Suprapubic skin (tissue), 4 donors: ENCODE results near the gene CBY2. TPM values are rescaled to one million over a fixed set of nuclear protein-coding genes. Genes with fewer than 3 reads are reported as not detected.

ENCODE experiments used
- DNase-seq, 2 donors: peaks; one replicate each; pipeline ENCODE4 v3.0.0-alpha.2; 2019; ENCODE audit warnings: low spot score in 2 of 2
- H3K27ac ChIP-seq: fragments of 200-600 bp; sonication (generic); one replicate; pipeline ENCODE4 v1.5.1; 2019
- H3K27me3 ChIP-seq: fragments of 200-600 bp; sonication (generic); one replicate; pipeline ENCODE4 v1.5.1; 2019
- H3K36me3 ChIP-seq: fragments of 200-600 bp; sonication (generic); one replicate; pipeline ENCODE4 v1.5.1; 2019
- H3K4me1 ChIP-seq: fragments of 200-600 bp; sonication (generic); one replicate; pipeline ENCODE4 v1.5.1; 2019
- H3K4me3 ChIP-seq: fragments of 200-600 bp; sonication (generic); one replicate; pipeline ENCODE4 v1.5.1; 2019; ENCODE audit warnings: mild to moderate bottlenecking
- H3K9me3 ChIP-seq: fragments of 200-600 bp; sonication (generic); one replicate; pipeline ENCODE4 v1.5.1; 2019
- CTCF ChIP-seq, 2 donors: fragments of 200-600 bp in 1 of 2; fragments of 450-650 bp in 1 of 2; sonication (generic) in 1 of 2; IDR thresholded peaks; one replicate each; pipeline ENCODE4 v1.5.1; 2016 to 2019; ENCODE audit warnings: antibody characterized with exemption in 2 of 2, mild to moderate bottlenecking in 1 of 2, moderate library complexity in 1 of 2
- EP300 ChIP-seq: sonication (generic); formaldehyde crosslinking; IDR thresholded peaks from one replicate; pipeline ENCODE4 v1.6.1; 2017; ENCODE audit warnings: antibody characterized with exemption
- POLR2A ChIP-seq, 2 donors: fragments of 450-650 bp; IDR thresholded peaks; one replicate each; pipeline ENCODE4 v1.6.1; 2017; ENCODE audit warnings: antibody characterized with exemption in 2 of 2, mild to moderate bottlenecking in 2 of 2, moderate library complexity in 2 of 2
- POLR2AphosphoS5 ChIP-seq, 3 donors: sonication (generic); formaldehyde crosslinking; IDR thresholded peaks; one replicate each; pipeline ENCODE4 v1.6.1; 2017; ENCODE audit warnings: antibody characterized with exemption in 3 of 3
- WGBS: methylation state at CpG from one replicate; pipeline ENCODE4 v1.1.5; 2018; 5-methylcytosine and 5-hydroxymethylcytosine counted together
- total RNA-seq, 4 donors: library from RNA; depleted of rRNA; stranded (reverse); fragments of >200 nt; gene quantifications; one replicate each; pipeline ENCODE4 v1.1.0, GENCODE V29; 2016

Gene CBY2
- total RNA-seq, 4 donors from 2014 or later = 0.49 TPM; not detected in 3

- TF ChIP-seq POLR2A (IDR thresholded peaks at IDR 0.05) (no peak), EP300 (no peak), CTCF (IDR thresholded peaks at IDR 0.05) (no peak), POLR2AphosphoS5 (IDR thresholded peaks at IDR 0.05) (no peak)
- H3K9me3 ChIP-seq = no peaks in the 10 kb centered on the region
- no peak overlapping the region for H3K4me3 ChIP-seq
- 93% methylated on average over 33 of the region's 34 CpGs for WGBS
- no peaks in the 10 kb centered on the region for H3K36me3 ChIP-seq
- no peak for DNase-seq
- H3K27me3 ChIP-seq = no peaks in the 10 kb centered on the region
- no peaks in the 10 kb centered on the region for H3K4me1 ChIP-seq
- H3K27ac ChIP-seq = no peak overlapping the region
These were observed 11.1 kb downstream of the CBY2 start for GRCh38 chr13:45713106-45713690.

GRCh38 chr13:45713721-45714120 is 11.6 kb downstream of the CBY2 start:
- no peak for TF ChIP-seq POLR2AphosphoS5 (IDR thresholded peaks at IDR 0.05)
- no peak for TF ChIP-seq EP300
- TF ChIP-seq POLR2A (IDR thresholded peaks at IDR 0.05) = no peak
- no peak for TF ChIP-seq CTCF (IDR thresholded peaks at IDR 0.05)
- no peaks in the 10 kb centered on the region for H3K9me3 ChIP-seq
- no peak overlapping the region for H3K27ac ChIP-seq
- no peaks in the 10 kb centered on the region for H3K4me1 ChIP-seq
- H3K27me3 ChIP-seq = no peaks in the 10 kb centered on the region
- DNase-seq = no peak
- WGBS = 98% methylated on average over 9 of the region's 28 CpGs
- no peak overlapping the region for H3K4me3 ChIP-seq
- H3K36me3 ChIP-seq = no peaks in the 10 kb centered on the region

- DNase-seq = no peak
- WGBS = 91% methylated on average over 12 of the region's 18 CpGs
- no peak overlapping the region for H3K27ac ChIP-seq
- TF ChIP-seq POLR2AphosphoS5 (IDR thresholded peaks at IDR 0.05) (no peak), POLR2A (IDR thresholded peaks at IDR 0.05) (no peak), EP300 (no peak), CTCF (IDR thresholded peaks at IDR 0.05) (no peak)
- no peak overlapping the region for H3K4me3 ChIP-seq
- no peaks in the 10 kb centered on the region for H3K4me1 ChIP-seq
- no peaks in the 10 kb centered on the region for H3K36me3 ChIP-seq
- H3K27me3 ChIP-seq = no peaks in the 10 kb centered on the region
- no peaks in the 10 kb centered on the region for H3K9me3 ChIP-seq
These were observed 12.1 kb downstream of the CBY2 start for GRCh38 chr13:45714170-45714569.

GRCh38 chr13:45715351-45715750 is 13.2 kb downstream of the CBY2 start:
- Histone ChIP-seq H3K27me3 (no peaks in the 10 kb centered on the region), H3K27ac (no peak overlapping the region), H3K9me3 (no peaks in the 10 kb centered on the region), H3K4me3 (no peak overlapping the region), H3K4me1 (no peaks in the 10 kb centered on the region), H3K36me3 (no peaks in the 10 kb centered on the region)
- WGBS = 68% methylated on average over 3 of the region's 3 CpGs
- DNase-seq = no peak
- TF ChIP-seq POLR2AphosphoS5 (IDR thresholded peaks at IDR 0.05) (no peak), POLR2A (IDR thresholded peaks at IDR 0.05) (no peak), EP300 (no peak), CTCF (IDR thresholded peaks at IDR 0.05) (no peak)

DNA sequence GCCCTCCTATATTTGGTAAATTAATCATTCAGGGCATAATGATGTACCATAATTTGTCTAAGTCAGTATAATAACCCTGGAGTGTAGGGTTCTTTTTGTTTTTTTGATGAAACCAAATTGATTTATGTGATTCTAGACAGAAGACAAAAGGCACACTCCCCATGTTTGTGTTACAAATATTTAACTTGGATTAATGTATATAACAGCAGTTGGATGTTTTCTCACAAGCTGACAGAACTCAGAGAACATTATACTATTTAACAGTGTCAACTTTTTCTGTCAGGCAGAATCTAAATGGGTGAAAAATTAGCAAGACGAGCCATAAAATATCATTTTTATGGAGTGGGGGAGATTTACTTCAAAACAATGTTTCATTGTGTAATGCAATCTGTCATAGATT is 15.2 kb downstream of the CBY2 start:
- Histone ChIP-seq H3K36me3 (no peaks in the 10 kb centered on the region), H3K9me3 (no peaks in the 10 kb centered on the region), H3K27ac (no peak overlapping the region), H3K4me3 (no peak overlapping the region), H3K4me1 (no peaks in the 10 kb centered on the region), H3K27me3 (no peaks in the 10 kb centered on the region)
- DNase-seq = no peak
- no peak for TF ChIP-seq EP300
- no peak for TF ChIP-seq POLR2AphosphoS5 (IDR thresholded peaks at IDR 0.05)
- no peak for TF ChIP-seq POLR2A (IDR thresholded peaks at IDR 0.05)
- no peak for TF ChIP-seq CTCF (IDR thresholded peaks at IDR 0.05)
- 74% methylated on average over 1 of the region's 1 CpG for WGBS
